HL-60 (cell line): Measurements from ENCODE around the gene SLC35F3.

Source experiments
- DNase-seq, 2 experiments: peaks; one replicate each; pipeline ENCODE4 v3.0.0-alpha.2; 2010 to 2020; ENCODE audit warnings: low read depth in 1 of 2, low spot score in 1 of 2
- H3K27ac ChIP-seq: fragments of 250-450 bp; sonication (Bioruptor Pico); replicated peaks from 2 replicates; pipeline ENCODE4 v1.5.1; 2020; ENCODE audit warnings: mild to moderate bottlenecking, moderate library complexity
- H3K27me3 ChIP-seq: fragments of 250-450 bp; sonication (Bioruptor Pico); 2 replicates; pipeline ENCODE4 v1.5.1; 2021; ENCODE audit warnings: mild to moderate bottlenecking, moderate library complexity; ENCODE audit not compliant: insufficient read depth, poor library complexity, severe bottlenecking
- H3K4me3 ChIP-seq: replicated peaks from 2 replicates; pipeline ENCODE4 v1.5.1; 2011; ENCODE audit warnings: mild to moderate bottlenecking, control low read depth, low read length; ENCODE audit not compliant: insufficient read depth
- GABPA ChIP-seq: IDR thresholded peaks from 2 replicates; pipeline ENCODE4 v1.6.1; 2012; ENCODE audit warnings: low read depth
- POLR2AphosphoS5 ChIP-seq: IDR thresholded peaks from 2 replicates; pipeline ENCODE4 v1.6.1; 2012; ENCODE audit warnings: low read depth
- SPI1 ChIP-seq: IDR thresholded peaks from 2 replicates; pipeline ENCODE4 v1.6.1; 2012; ENCODE audit warnings: low read depth, mild to moderate bottlenecking, borderline replicate concordance
- TF ChIP-seq, protein P1 (sequence below): IDR thresholded peaks from one replicate; pipeline ENCODE4 v1.5.1; 2011; ENCODE audit warnings: low read length, control low read depth, inconsistent platforms; ENCODE audit not compliant: insufficient read depth
- TF ChIP-seq, protein P2 (sequence below): IDR thresholded peaks from 2 replicates; pipeline ENCODE4 v1.6.1; 2012; ENCODE audit warnings: low read depth; ENCODE audit not compliant: insufficient replicate concordance

Gene SLC35F3

DNA sequence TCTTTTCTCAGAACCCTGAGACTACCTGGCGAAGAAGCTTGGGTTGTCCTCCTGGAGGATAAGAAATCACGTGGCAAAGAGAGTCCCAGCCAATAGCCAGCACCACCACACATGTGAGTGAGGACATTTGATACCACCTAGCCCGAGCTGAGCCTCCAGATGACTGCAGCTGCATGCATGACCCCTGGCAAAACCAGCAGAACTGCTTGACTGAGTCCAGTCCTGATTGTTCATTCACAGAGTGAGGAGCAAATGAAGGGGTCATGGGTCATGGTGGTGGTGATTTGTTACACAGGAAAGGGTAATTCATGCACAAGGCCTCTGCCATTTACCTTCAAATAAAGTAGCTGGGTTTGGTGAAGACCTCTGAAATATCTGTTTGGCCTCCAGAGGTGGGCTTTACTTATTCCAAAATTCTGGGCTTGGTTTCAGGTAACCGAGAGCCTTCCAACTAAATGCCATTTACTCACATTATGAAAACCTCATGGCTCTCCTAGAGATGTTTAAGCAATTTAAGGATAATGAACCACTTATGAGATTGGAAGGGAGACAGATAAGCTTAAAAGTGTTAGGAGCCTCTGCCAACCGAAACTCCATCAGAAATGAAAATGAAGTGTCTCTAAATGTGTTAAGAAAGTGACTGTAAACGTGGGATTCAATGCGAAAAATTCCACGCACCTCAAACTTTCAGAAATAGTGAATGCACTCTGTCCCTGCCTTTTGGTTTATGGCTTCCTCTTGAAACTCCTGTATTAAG lies 163.3 kb downstream of the SLC35F3 start:
- Histone ChIP-seq H3K27me3 (no peaks in the 10 kb centered on the region), H3K27ac (no peak overlapping the region), H3K4me3 (no peak overlapping the region)
- DNase-seq = no peak
- TF ChIP-seq GABPA (no peak), SPI1 (no peak), POLR2AphosphoS5 (no peak)
- TF ChIP-seq, protein P1, sequence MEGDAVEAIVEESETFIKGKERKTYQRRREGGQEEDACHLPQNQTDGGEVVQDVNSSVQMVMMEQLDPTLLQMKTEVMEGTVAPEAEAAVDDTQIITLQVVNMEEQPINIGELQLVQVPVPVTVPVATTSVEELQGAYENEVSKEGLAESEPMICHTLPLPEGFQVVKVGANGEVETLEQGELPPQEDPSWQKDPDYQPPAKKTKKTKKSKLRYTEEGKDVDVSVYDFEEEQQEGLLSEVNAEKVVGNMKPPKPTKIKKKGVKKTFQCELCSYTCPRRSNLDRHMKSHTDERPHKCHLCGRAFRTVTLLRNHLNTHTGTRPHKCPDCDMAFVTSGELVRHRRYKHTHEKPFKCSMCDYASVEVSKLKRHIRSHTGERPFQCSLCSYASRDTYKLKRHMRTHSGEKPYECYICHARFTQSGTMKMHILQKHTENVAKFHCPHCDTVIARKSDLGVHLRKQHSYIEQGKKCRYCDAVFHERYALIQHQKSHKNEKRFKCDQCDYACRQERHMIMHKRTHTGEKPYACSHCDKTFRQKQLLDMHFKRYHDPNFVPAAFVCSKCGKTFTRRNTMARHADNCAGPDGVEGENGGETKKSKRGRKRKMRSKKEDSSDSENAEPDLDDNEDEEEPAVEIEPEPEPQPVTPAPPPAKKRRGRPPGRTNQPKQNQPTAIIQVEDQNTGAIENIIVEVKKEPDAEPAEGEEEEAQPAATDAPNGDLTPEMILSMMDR = no peak
- TF ChIP-seq, protein P2, sequence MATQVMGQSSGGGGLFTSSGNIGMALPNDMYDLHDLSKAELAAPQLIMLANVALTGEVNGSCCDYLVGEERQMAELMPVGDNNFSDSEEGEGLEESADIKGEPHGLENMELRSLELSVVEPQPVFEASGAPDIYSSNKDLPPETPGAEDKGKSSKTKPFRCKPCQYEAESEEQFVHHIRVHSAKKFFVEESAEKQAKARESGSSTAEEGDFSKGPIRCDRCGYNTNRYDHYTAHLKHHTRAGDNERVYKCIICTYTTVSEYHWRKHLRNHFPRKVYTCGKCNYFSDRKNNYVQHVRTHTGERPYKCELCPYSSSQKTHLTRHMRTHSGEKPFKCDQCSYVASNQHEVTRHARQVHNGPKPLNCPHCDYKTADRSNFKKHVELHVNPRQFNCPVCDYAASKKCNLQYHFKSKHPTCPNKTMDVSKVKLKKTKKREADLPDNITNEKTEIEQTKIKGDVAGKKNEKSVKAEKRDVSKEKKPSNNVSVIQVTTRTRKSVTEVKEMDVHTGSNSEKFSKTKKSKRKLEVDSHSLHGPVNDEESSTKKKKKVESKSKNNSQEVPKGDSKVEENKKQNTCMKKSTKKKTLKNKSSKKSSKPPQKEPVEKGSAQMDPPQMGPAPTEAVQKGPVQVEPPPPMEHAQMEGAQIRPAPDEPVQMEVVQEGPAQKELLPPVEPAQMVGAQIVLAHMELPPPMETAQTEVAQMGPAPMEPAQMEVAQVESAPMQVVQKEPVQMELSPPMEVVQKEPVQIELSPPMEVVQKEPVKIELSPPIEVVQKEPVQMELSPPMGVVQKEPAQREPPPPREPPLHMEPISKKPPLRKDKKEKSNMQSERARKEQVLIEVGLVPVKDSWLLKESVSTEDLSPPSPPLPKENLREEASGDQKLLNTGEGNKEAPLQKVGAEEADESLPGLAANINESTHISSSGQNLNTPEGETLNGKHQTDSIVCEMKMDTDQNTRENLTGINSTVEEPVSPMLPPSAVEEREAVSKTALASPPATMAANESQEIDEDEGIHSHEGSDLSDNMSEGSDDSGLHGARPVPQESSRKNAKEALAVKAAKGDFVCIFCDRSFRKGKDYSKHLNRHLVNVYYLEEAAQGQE = no peak

DNA sequence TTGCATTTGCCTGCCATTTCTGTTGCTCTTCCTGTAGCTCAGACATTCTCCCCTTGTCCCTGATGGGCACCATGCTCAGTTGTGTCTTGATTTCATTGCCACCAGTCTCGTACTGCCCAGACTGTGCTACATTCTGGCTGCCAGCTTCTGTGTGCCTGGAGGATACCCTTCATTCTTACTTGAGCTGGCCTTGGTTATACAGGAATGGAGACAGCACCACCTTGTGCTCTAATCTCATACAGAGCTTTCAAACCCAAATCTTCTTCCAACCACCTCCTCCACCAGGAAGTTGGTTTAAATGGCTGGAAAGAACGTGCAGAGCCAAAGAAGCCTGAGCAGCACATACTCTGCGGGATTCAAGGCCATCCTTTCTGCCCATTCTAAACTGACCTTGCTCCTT lies 165.3 kb downstream of the SLC35F3 start:
- Histone ChIP-seq H3K27me3 (no peaks in the 10 kb centered on the region), H3K4me3 (no peak overlapping the region), H3K27ac (no peak overlapping the region)
- DNase-seq = no peak
- TF ChIP-seq SPI1 (no peak), POLR2AphosphoS5 (no peak), GABPA (no peak)
- TF ChIP-seq, protein P2 = no peak
- TF ChIP-seq, protein P1 = no peak

DNA sequence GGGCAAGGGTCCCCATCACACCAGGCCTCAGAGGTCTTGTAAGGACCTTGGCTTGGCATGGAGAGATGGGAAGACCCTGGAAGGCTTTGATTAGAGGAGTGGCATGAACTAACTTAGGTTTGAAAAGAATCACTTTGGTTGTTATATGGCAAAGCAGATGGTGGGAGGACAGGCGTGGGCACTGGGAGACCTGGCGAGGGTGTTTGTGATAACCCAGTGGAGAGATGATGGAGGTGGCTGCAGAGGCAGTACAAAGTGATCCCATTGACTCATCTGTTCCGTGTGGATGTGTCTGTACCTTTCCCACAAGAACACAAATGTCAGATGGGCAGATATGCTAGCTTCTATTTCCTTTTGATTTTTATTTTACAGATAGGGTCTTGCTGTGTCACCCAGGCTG lies 168.3 kb downstream of the SLC35F3 start:
- no peaks in the 10 kb centered on the region for H3K27me3 ChIP-seq
- DNase-seq = no peak
- no peak for TF ChIP-seq GABPA
- TF ChIP-seq, protein P1 = no peak
- TF ChIP-seq, protein P2 = no peak
- no peak for TF ChIP-seq POLR2AphosphoS5
- TF ChIP-seq SPI1 = no peak

More for the DNA sequence above, 168.3 kb downstream of the SLC35F3 start:
- no peak overlapping the region for H3K27ac ChIP-seq
- H3K4me3 ChIP-seq = no peak overlapping the region
